PFSK-1 (cell line): ENCODE results near the gene USP11.

Experiments
- FOXP2 ChIP-seq: optimal IDR thresholded peaks from 2 replicates; pipeline ENCODE3; 2011; ENCODE audit warnings: borderline replicate concordance, control low read depth, inconsistent platforms; ENCODE audit not compliant: insufficient read depth; ENCODE audit errors: extremely low read length, extremely low read depth
- POLR2AphosphoS5 ChIP-seq: IDR thresholded peaks from 2 replicates; pipeline ENCODE4 v1.6.1; 2012; ENCODE audit warnings: low read depth, mild to moderate bottlenecking, control low read depth, low read length, moderate library complexity
- REST ChIP-seq, 2 experiments: IDR thresholded peaks; 2 replicates each; pipeline versions ENCODE4 v1.6.1 to v1.8.0; 2011 to 2012; ENCODE audit warnings: low read depth in 2 of 2, low read length in 2 of 2, control low read depth in 1 of 2, inconsistent platforms in 1 of 2, mild to moderate bottlenecking in 1 of 2, moderate library complexity in 1 of 2; ENCODE audit not compliant: insufficient read depth in 1 of 2
- SIN3A ChIP-seq: IDR thresholded peaks from 2 replicates; pipeline ENCODE4 v1.6.1; 2012; ENCODE audit warnings: mild to moderate bottlenecking, low read length, moderate library complexity, borderline replicate concordance; ENCODE audit not compliant: insufficient read depth
- TAF1 ChIP-seq: IDR thresholded peaks from 2 replicates; pipeline ENCODE4 v1.6.1; 2012; ENCODE audit warnings: low read length, control low read depth, borderline replicate concordance; ENCODE audit not compliant: insufficient read depth

- TF ChIP-seq TAF1 (no peak), SIN3A (no peak), POLR2AphosphoS5 (no peak), REST (IDR thresholded peaks at IDR 0.05; ENCODE audit: insufficient read depth in 1 of 2, low read depth in 2 of 2, low read length in 2 of 2) (no peak), FOXP2 (no peak)
Measured at GRCh38 chrX:47206316-47206715, 26.5 kb upstream of the USP11 start.
